Measurements from ENCODE around the gene SMAD2. TPM values are rescaled to one million over a fixed set of nuclear protein-coding genes. Genes with fewer than 3 reads are reported as not detected.

SMAD2 gene
- total RNA-seq, 1 experiment from 2014 or later, result 124 TPM

- H3K27me3 ChIP-seq (replicated peaks; ENCODE audit: insufficient read depth, low read depth, low read length, poor library complexity), result no peaks in the 10 kb centered on the region
- ChIA-PET CTCF (no interaction called here), POLR2A (ENCODE audit: low non-redundant PET) (no interaction called here)
- no peak overlapping the region for H3K27ac ChIP-seq (ENCODE audit: low read depth, low read length, poor library complexity, severe bottlenecking)
- no peak for TF ChIP-seq EZH2 (IDR thresholded peaks at IDR 0.05; ENCODE audit: borderline replicate concordance, low read depth, low read length, poor library complexity, severe bottlenecking)
- TF ChIP-seq CTCF (conservative IDR thresholded peaks at IDR 0.05; ENCODE audit: low read depth, low read length), result no peak
- H3K4me1 ChIP-seq (ENCODE audit: insufficient read depth, low read length, poor library complexity, severe bottlenecking), result peaks cover 6% of the 10 kb centered on the region
- BruUV-seq (replicated peaks), result TSS peak; percentile 8
- no peak overlapping the region for H3K4me3 ChIP-seq (ENCODE audit: low read depth, low read length, poor library complexity, severe bottlenecking)
- intact Hi-C loops (cut with micrococcal nuclease; ENCODE audit: unreplicated experiment), result no loop called here
- no peaks in the 10 kb centered on the region for H3K36me3 ChIP-seq (ENCODE audit: insufficient read depth, low read length, poor library complexity, severe bottlenecking)
- DNase-seq (ENCODE audit: low spot score), result peak; percentile 22
- no peaks in the 10 kb centered on the region for H3K9me3 ChIP-seq (ENCODE audit: low read depth, low read length, poor library complexity, severe bottlenecking)
Measured at GRCh38 chr18:47893047-47893446, 37.4 kb downstream of the SMAD2 start.

GRCh38 chr18:47888156-47888555 is 42.3 kb downstream of the SMAD2 start:
- Histone ChIP-seq H3K9me3 (ENCODE audit: low read depth, low read length, poor library complexity, severe bottlenecking) (no peaks in the 10 kb centered on the region), H3K27ac (ENCODE audit: low read depth, low read length, poor library complexity, severe bottlenecking) (no peak overlapping the region), H3K27me3 (replicated peaks; ENCODE audit: insufficient read depth, low read depth, low read length, poor library complexity) (no peaks in the 10 kb centered on the region), H3K36me3 (ENCODE audit: insufficient read depth, low read length, poor library complexity, severe bottlenecking) (no peaks in the 10 kb centered on the region), H3K4me1 (ENCODE audit: insufficient read depth, low read length, poor library complexity, severe bottlenecking) (peaks cover 8% of the 10 kb centered on the region), H3K4me3 (ENCODE audit: low read depth, low read length, poor library complexity, severe bottlenecking) (no peak overlapping the region)
- no peak for TF ChIP-seq EZH2 (IDR thresholded peaks at IDR 0.05; ENCODE audit: borderline replicate concordance, low read depth, low read length, poor library complexity, severe bottlenecking)
- TF ChIP-seq CTCF (conservative IDR thresholded peaks at IDR 0.05; ENCODE audit: low read depth, low read length), result no peak
- BruUV-seq (replicated peaks), result no TSS peak
- ChIA-PET CTCF (no interaction called here), POLR2A (ENCODE audit: low non-redundant PET) (no interaction called here)
- intact Hi-C loops (cut with micrococcal nuclease; ENCODE audit: unreplicated experiment), result no loop called here
- no peak for DNase-seq (ENCODE audit: low spot score)

- Histone ChIP-seq H3K9me3 (ENCODE audit: low read depth, low read length, poor library complexity, severe bottlenecking) (no peaks in the 10 kb centered on the region), H3K4me1 (ENCODE audit: insufficient read depth, low read length, poor library complexity, severe bottlenecking) (peaks cover 8% of the 10 kb centered on the region), H3K4me3 (ENCODE audit: low read depth, low read length, poor library complexity, severe bottlenecking) (no peak overlapping the region), H3K27ac (ENCODE audit: low read depth, low read length, poor library complexity, severe bottlenecking) (no peak overlapping the region), H3K27me3 (replicated peaks; ENCODE audit: insufficient read depth, low read depth, low read length, poor library complexity) (no peaks in the 10 kb centered on the region), H3K36me3 (ENCODE audit: insufficient read depth, low read length, poor library complexity, severe bottlenecking) (no peaks in the 10 kb centered on the region)
- intact Hi-C loops (cut with micrococcal nuclease; ENCODE audit: unreplicated experiment), result no loop called here
- POLR2A ChIA-PET (ENCODE audit: low non-redundant PET), result no interaction called here
- DNase-seq (ENCODE audit: low spot score), result no peak
- TF ChIP-seq CTCF (conservative IDR thresholded peaks at IDR 0.05; ENCODE audit: low read depth, low read length) (no peak), EZH2 (IDR thresholded peaks at IDR 0.05; ENCODE audit: borderline replicate concordance, low read depth, low read length, poor library complexity, severe bottlenecking) (no peak)
- BruUV-seq (replicated peaks), result no TSS peak
- CTCF ChIA-PET, result no interaction called here
Measured at GRCh38 chr18:47887227-47887626, 43.2 kb downstream of the SMAD2 start.

All from A673 (cell line).